DOHH2 (cell line): ENCODE data around the gene PSMA7.

Source experiments
- CTCF ChIP-seq: fragments of 200-600 bp; sonication (generic); IDR thresholded peaks from one replicate; pipeline ENCODE4 v1.5.1; 2014; ENCODE audit warnings: antibody characterized with exemption, mild to moderate bottlenecking, low read depth, low read length; ENCODE audit not compliant: poor library complexity, severe bottlenecking
- EZH2phosphoT487 ChIP-seq: fragments of 200-600 bp; sonication (generic); IDR thresholded peaks from 2 replicates; pipeline ENCODE4 v1.6.1; 2017; ENCODE audit warnings: borderline replicate concordance, mild to moderate bottlenecking, antibody characterized with exemption, low read length, moderate library complexity, mixed read lengths

- TF ChIP-seq CTCF (no peak), EZH2phosphoT487 (no peak)
Measured at GRCh38 chr20:62142252-62143080, 728 bp downstream of the PSMA7 start.
